Midbrain (tissue), 1 donor: ENCODE data around the gene TLCD5.

Source experiments
- DNase-seq: peaks from one replicate; lab custom pipeline; 2025; lab: John Stamatoyannopoulos, UW

Gene TLCD5

DNA sequence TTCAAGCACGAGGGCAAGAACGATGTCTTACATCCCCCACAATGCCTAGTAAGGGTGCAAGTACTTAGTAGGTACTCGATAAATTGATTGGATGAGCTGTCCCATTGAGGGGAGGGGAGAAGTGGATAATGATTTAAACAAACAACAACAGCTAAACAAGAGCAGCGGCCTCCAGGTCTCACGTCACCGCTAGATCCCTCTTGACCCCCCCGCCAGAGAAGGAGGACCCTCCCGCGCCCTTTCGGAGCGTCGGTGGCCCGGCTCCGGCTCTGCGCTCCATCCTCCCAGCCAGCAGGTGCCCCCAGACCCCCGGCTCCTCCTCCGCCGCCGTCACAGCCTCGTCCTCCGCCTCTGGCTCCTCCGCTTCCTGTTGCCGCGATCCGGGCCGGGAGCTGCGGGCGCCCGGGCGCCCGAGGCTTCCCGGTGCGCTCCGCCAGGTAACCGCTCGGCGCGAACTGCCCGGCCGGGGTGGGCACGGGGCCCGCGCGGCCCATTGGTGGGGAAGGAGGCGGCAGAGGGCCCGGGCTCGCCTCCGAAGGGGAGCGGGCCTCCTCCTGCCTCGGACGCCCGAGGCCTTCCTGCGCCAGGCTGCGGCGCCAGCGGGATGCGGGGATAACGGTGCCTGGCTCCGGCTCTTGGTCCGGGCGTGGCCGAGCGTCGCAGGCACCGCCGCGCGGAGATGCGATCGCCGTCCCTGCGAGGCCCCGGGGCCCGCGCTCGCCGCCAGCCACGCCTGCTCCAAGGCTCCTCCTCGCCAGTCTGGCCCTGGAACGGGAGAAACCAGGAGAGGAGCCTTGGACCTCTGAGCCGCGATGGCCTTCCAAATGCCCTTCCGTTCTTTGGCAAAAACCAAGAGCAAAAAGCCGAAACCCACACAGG, at the start of gene TLCD5:
TSS of gene TLCD5 (plus strand) at position 368 of the 879 bp plus-strand sequence. CDS start 2,143 bp downstream, outside the sequence.
- peak; percentile 40 for DNase-seq

DNA sequence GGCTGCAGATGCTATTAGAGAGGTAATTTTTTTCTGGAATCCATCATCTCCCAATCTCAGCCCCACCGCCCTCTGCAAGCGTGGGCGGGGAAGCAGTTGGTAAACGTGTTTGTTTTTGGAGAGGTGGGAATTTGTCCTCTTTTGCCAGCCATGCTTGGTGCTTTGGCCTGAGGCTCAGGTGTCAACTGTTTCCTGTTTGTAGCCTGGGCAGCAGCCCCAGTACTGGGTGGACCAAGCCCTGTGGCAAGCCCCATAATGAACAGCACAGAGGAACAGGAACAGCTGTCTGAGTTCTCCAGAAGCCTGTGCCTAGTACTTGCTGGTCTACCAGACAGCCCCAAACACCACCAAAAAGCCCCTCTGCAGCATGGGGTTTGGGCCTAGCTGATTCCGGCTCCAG, 45.6 kb upstream of the TLCD5 start:
- DNase-seq = no peak

DNA sequence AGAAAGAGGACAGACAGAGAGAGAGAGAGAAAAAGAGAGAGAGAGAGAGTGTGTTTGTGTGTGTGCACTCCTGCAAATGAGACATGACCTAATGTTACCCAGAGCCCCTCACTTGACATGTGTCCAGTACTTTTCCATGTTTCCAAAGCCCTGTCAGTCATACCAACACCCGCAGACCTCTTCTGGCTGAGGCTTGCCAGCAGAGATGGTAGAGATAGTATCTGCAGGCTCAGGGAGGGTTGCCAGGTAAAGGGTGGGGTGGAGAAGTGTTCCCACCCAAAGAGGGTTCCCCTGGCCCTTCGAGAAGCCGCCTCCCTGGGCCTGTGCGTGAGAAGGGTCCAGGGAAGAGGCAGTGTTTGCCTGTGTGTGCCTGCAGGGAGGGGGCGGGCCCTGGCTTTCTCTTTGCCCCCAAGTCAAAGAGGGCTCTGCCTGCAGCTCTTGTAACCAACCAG, 44.5 kb upstream of the TLCD5 start:
- DNase-seq = no peak

DNA sequence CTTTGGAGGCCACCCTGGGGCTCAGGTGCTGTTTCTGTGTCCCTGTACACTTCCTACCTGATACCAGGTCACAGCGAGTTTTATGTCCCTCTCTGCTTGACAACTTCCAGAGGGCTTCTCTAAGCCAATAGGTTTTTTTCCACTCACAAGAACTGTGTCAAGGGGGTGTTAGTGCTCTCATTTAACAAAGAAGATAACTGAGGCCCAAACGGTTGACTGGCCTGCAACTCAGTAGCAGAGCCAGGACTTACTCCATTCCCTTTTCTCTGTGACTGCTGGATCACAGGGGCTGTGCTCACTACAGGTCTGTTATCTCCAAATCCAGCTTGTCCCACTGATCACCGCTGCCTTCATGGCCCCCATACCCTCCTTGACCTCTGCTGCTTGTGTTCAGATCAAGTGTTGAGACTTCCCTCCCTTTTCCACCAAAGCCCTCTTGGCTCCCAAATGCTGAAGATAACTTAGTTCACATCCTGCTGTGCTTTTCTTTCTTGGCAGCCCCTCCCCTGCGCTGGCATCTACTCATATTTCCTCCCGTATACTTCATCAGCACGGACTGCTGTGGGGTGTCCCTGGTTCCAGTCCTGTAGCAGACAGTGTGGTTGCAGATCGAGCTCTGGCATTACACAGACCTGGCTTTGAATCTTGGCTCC, 43.8 kb upstream of the TLCD5 start:
- no peak for DNase-seq

DNA sequence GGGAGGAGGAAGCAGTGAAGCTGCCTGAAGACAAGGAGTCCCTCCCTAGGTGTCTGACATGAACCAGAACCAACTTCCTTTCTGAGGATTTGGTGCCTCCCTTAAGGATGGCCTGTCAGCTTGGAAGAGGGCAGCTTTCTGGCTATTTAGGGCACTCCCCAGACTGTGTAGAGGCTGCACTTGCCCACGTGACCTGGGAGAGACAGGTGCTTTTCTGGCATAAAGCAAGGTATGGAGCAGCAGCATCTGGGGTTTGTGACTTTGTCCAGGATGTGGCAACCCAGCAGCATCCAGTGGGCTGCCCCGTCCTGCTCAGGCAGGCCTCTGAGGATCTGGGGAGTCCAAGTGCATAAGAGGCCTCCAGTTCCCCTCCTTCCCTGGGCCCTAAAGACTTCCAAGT, 42.0 kb upstream of the TLCD5 start:
- DNase-seq = no peak

DNA sequence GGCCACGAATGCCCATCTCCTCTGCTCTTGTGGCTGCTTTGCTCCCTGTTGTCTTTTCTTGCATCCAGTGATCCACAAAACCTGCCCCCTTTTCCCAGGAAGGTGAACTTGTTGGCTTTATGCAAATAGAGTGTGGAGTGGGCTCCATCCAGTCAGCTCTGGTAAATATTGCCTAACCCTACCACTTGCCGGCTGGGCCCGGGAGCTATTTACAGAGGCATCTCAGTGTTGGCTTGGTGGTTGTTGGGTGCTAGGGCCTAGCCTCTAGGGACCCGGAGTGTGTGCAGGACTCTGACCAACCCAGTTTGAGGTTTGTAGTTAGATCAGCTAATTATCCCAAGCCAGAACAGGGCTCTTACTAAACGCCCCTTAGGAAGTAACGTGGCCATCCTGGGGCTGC, 40.8 kb upstream of the TLCD5 start:
- DNase-seq = no peak

DNA sequence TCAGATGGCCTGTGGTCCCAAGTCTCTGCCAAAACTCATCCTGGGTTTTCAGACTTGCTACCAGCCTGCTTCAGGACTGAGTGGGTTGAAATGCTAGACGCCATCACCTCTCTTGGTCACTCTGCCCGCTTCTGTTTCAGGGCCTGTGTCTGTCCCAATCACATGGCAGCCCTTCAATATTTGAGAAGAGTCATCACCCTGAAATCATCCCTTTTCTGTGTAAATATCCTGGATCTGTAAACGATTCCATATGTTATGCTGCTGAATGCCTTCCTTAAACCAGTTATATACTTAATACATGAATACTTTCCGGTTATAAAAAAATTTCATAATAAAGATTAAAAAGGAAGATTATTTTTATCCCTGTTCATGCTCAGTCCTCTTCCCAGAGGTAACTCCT, 39.8 kb upstream of the TLCD5 start:
- DNase-seq = no peak

DNA sequence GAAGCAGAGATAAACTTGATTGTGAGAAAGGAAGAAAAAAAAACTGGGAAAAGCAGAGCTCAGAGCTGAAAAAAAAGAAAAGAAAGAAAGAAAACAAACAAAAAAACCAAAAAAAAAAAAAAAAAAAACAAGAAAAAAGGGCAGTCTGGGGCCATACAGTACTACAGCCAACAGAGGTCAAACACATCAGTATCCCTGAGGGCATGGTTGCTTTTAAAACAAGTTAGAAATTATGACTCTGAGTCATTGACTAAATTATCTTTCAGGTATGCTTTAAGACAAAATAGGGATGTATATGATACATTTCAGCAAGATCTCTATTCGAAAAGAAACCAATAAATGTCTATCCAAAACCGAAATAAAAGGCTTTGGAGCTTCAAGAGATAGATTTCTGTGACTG, 37.1 kb upstream of the TLCD5 start:
- no peak for DNase-seq

DNA sequence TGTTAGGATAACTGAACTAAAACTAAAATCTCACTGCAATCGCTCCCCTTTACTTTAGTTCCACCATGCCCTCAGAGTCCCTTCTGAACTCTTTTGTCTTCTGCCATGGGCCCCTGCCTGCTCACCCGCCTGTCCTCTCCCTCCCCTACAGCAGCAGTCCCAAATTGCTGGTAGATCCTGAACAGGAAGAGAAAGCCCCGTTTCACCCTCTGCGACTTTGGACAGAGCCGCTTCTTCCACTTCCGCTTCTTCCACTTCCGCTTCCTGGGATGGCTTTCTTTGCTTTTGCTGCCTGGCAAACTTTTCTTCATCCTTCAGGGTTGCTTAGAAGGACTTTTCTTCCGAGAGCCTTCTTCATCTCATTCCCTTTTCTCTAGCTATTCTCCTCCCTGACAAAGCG, 35.7 kb upstream of the TLCD5 start:
- DNase-seq = no peak

DNA sequence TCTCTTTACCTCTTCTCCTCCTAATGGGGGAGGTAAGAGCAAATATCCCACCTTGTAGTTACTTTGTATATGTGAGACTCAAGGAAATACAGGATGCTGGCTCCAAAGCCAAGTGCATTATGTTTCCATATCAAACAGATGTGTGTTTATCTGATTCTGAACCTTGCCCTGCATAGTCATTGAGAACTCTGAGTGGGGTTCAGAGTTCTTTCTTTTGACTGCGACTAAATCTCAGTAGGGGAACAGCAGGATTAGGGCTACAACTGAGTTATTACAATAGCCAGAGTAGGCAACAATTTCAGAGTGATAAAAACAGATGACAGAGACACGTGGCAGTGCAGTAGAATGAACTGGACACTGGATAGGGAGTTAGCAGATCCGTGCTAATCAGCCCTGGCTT, 34.1 kb upstream of the TLCD5 start:
- DNase-seq = no peak

DNA sequence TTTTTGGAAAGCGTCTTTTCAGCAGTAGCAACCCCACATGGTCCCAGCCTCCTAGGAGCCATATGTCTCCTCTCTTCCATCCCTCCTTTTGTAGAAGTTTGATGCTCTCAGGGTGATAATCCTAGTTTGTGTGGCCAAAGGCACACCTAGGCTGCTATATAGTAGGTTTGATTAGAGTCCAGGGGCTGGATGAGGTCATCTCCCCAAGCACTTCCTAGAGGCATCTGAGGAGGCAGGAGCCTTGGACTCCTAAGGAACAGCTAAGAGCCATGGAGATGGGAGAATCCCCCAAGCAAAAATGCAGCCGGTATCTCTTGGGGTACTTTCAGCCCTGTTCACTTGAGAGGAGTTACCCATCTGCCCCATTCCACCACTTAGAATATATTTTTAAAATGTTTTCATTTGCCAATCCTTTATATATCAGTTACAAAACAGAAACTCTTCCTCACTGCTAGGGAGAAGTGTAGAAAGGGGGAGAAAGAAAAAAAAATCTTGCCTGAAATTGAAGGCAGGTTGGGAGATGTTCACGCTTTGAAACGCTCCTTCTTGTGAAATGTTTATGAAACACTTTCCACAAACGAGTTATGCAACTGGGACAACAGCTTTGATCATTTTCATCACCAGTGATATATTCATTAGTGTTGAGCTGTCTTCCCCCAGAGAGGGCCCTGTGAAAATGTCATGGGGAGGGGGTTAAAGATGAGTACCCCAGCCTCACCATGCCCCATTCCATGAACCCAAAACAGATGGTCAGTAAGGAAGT, 31.9 kb upstream of the TLCD5 start:
- DNase-seq = no peak

DNA sequence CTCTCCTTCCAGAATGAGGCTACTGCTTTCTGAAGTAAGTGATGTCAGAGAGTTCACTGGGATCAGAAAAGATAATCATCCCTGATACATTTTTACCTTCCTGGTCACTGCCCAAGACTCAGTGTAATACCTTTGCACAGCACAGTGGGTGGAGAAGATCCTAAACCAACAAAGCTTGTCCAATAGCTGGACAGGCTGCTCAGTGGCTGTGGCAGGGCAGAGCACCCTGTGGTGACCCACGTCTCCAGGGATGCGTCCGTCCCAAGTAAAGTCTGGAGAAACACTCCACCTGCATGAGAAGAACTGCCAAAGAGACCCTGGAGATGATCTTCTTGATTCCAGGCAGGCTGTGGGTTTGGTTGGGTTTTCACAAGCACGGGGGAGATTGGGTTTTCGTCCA, 31.0 kb upstream of the TLCD5 start:
- no peak for DNase-seq

DNA sequence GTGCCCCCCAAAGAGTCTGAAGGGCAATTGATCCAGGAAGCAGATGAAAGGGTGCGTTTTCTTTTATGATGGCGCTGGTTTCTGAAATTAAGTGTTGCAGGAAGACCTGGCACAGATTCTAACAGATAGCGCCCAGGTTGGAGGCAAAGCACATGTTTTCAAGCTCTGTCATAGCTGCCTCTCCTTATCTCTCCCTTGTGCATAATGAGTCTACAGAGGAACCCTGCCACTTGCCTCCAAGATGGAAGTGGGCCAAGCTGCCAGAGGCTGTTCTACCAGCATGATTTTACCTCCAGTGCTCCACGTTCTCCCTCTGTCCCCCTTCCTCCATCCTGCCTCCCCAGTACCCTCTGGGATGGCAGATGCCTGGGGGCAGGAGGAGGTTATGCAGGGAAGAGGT, 30.0 kb upstream of the TLCD5 start:
- DNase-seq = no peak

DNA sequence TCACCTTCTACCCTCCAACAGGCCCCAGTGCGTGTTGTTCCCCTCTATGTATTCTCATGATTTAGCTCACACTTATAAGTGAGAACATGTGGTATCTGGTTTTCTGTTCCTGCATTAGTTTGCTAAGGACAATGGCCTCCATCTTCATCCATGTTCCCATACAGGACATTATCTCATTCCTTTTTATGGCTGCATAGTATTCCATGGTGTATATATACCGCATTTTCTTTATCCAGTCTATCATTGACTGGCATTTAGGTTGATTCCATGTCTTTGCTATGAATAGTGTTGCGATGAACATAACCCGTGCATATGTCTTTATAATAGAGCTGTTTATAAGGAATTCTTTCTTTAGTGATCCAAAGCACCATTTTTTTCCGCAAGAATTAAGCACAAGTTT, 28.5 kb upstream of the TLCD5 start:
- DNase-seq = no peak

DNA sequence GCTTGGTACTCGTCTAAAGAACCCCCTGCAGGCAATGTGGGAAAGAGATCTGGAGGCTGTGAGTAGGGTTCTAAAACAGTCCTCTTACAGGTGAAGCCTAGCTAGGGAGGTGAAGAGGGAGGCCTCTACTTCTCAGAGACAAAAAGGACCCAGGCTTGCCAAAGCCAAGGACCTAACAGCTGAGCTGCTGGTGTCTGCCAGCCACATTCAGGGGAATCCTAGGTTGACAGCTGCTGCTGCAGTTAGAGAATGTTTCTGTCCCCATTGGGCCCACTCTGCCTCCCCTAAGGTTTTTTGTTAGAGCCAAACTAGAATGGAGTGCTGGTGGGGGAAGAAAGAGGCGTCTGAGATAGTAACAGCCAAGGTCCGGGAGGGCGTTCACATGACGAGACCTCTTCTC, 26.6 kb upstream of the TLCD5 start:
- no peak for DNase-seq

DNA sequence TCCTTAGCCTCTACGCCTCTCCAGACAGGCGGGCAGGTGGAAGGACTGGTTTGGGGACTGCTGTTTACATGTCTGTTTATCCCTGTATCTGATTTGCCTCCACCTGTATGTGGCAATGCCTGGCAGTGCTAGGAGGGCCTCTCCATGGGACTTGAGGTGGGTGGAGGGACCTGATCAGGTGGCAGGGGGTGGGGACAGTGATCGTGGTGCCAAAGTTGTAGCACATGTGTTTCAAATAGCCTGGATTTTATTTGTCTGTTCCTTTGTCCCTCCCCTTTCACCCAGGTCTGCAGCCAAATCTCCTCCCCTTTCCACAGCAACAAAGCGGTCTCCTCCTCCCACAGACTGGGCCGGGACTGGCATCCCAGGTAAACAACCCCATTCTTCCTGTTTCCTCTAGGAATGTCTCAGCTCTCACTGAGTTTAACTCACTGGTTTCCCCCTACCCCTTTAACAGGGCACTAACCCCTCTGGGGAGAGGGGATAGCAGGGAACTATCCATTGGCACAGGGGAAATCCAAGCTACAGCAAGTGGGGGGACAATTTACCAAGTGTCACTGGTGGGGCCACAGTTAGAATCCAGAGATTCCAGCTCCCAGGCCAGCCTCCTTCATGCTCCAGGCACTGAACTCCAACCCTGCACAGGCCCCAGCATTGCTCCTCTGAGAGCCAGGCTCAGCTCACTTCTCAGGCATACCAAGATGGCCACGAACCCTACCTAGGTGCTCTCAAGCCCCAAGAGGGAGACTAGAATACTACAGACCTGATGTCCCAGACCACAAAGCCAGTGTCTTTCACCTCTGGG, 22.9 kb upstream of the TLCD5 start:
- DNase-seq = no peak

DNA sequence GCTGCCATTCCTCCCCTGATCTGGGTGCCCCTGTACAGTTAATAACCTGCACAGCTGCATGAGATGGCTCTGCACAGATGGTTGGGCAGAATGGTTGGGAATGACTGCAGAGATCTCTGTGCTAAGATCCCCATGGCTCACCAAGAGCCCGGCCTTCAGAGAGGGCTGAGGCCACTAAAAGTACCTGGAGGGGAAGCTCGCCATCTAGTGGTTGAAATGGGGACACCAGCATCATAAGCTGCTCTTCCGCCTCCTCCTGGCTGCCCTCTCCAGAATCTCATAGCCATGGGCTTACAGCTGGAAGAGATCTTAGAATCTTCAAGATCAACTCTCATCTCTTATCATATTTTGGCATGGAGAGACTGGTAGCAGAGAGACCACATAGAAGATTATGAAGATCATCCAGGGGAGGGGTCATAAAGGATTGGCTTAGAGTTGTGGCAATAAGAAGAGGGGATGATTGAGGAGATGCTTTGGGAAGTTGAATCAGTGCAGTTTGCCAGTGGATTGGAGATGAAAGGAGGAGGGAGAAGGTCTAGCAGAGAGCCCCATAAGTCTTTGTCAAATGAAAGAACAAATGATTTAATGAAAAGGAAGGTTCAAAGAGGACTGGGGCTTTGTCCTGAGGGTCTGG, 22.0 kb upstream of the TLCD5 start:
- DNase-seq = peak; percentile 55

DNA sequence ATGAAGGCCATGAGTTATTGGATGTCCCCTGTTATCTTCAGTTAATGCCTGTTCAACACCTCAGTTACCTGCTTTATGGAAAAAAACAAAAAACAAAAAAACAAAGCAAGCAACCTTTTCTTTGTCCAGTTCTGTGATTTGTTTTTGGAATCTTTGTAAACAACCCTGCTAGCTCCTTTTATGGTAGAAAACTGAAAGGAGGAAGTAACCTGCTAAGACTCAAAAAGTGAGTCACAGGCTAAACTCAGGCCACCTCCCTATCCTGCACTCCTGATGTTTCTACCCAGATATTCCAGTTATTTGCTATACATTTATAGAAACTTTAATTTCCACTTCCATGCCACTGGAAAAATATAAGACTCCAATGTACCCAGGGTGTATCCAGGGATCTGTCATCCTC, 20.6 kb upstream of the TLCD5 start:
- no peak for DNase-seq

DNA sequence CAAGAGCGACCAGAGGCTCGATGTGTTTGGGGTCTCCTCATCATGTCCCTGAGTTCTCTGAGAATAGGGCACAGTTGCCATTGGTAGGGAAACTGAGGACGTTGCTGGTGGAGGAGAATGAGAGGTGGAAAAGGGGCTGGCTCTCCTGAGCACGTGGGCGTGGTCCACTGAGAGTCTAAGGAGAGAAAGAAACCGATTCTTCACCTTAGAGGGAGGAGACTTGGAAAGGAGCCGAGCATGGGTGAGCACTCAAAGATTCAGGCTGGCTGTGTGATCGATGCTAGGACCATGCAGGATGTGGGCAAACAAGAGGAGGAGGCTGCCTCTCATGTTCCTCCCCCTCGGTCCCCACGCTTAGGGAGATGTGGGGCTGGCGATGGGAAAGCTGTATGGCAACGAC, 19.8 kb upstream of the TLCD5 start:
- no peak for DNase-seq

DNA sequence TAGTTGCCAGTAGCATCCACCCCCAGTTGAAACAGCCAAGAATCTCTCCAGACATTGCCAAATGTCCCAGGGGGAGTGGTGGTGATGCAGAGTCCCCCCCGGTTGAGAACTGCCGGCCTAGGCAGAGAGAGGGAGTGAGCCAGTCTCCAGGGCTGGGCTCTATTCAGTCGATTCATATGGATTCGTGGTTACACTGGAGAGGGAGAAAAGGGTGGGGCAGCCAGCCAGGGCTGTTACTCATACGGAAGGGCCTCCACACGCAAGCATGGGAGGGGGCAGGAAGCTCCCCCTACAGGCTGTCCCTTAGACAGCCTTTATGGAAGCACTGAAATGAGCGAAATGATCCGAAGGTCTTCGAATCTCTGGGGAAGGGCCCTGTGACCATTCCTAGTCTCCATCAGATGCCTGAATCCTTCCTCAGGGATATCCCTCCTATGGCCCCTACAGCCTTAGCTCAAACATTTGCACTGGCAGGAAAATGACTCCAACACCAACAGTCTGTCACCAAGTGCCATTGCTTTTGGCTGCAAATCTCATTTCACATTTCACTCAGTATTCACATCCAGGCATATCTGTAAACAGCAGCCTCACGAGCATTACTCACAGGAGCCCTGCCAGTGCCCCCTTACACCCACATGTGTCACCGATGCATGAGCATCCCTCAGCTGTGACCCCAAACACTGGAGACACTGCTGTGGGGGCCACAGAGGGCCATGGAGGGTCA, 18.4 kb upstream of the TLCD5 start:
- DNase-seq = no peak

DNA sequence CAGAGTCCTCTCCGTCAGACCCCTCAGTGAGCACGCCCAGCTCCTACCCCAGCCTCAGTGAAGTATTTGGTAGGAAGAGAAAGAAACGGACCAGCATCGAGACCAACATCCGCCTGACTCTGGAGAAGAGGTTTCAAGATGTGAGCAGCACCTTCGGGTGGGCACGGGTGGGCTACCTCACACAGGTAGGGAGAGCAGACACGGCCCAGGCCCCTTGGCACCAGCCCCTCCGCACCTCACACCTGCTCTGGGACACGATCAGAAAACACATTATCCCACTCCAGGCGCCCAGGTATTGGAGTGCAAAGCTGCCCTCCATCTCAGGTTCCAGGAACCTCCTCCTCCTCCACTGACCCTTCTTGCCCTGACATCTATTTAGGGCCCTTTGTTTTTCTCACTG, 17.6 kb upstream of the TLCD5 start:
- no peak for DNase-seq
